WTC11 (cell line): ENCODE results near the gene AP3M1. TPM values are rescaled to one million over a fixed set of nuclear protein-coding genes. Genes with fewer than 3 reads are reported as not detected.

Experiments used
- ATAC-seq: fragments of 200-7000 bp; cut with Tn5 transposase; 2 replicates; pipeline ENCODE4 v1.10.0; 2021; ENCODE audit warnings: mild to moderate bottlenecking, moderate library complexity
- CTCF ChIA-PET: fragments of 300-600 bp; sonication (Branson Sonifier 250); formaldehyde crosslinking; loops from one replicate; lab custom pipeline; 2021; ENCODE audit warnings: antibody characterized with exemption; lab: Charles Lee
- POLR2A ChIA-PET: fragments of 350-600 bp; sonication (Branson Sonifier 250); formaldehyde crosslinking; loops from one replicate; lab custom pipeline; 2021; ENCODE audit warnings: antibody characterized with exemption; lab: Charles Lee
- DNase-seq: peaks from one replicate; pipeline ENCODE4 v3.0.0; 2021; ENCODE audit warnings: low spot score
- H3K27ac Mint-ChIP-seq: 2 replicates; pipeline ENCODE4 v1.8.0; 2021; ENCODE audit warnings: mixed read lengths
- H3K27me3 Mint-ChIP-seq: 2 replicates; pipeline ENCODE4 v1.8.0; 2021; ENCODE audit warnings: low read depth, mild to moderate bottlenecking, moderate library complexity, mixed read lengths
- H3K36me3 Mint-ChIP-seq: 2 replicates; pipeline ENCODE4 v1.8.0; 2021; ENCODE audit warnings: mixed read lengths
- H3K4me1 Mint-ChIP-seq: 2 replicates; pipeline ENCODE4 v1.8.0; 2022; ENCODE audit warnings: mixed read lengths
- H3K4me3 Mint-ChIP-seq: 2 replicates; pipeline ENCODE4 v1.8.0; 2021; ENCODE audit warnings: mild to moderate bottlenecking, moderate library complexity, mixed read lengths
- H3K9me3 Mint-ChIP-seq: 2 replicates; pipeline ENCODE4 v1.8.0; 2021; ENCODE audit warnings: mixed read lengths
- AFF4 ChIP-seq: sonication (generic); formaldehyde crosslinking; IDR thresholded peaks from 2 replicates; pipeline ENCODE4 v1.8.1; 2023; ENCODE audit warnings: mild to moderate bottlenecking, missing genetic modification reagents, borderline replicate concordance
- EMX1 ChIP-seq: fragments of 250-450 bp; sonication (Bioruptor Pico); IDR thresholded peaks from 2 replicates; pipeline ENCODE4 v1.8.0; 2021; ENCODE audit warnings: mild to moderate bottlenecking
- GTF2I ChIP-seq: fragments of 250-450 bp; sonication (Bioruptor Pico); conservative IDR thresholded peaks from 2 replicates; pipeline ENCODE4 v1.4.0; 2021; ENCODE audit warnings: mild to moderate bottlenecking
- JUN ChIP-seq: sonication (generic); formaldehyde crosslinking; IDR thresholded peaks from 2 replicates; pipeline ENCODE4 v1.8.0; 2023; ENCODE audit warnings: mild to moderate bottlenecking, missing genetic modification reagents
- KAT7 ChIP-seq: sonication (generic); formaldehyde crosslinking; IDR thresholded peaks from 2 replicates; pipeline ENCODE4 v1.8.1; 2023; ENCODE audit warnings: missing genetic modification reagents, mild to moderate bottlenecking, borderline replicate concordance
- NFYB ChIP-seq: sonication (generic); formaldehyde crosslinking; conservative IDR thresholded peaks from 2 replicates; pipeline ENCODE4 v1.8.0; 2022; ENCODE audit warnings: low read depth, missing genetic modification reagents
- SP1 ChIP-seq: sonication (generic); formaldehyde crosslinking; conservative IDR thresholded peaks from 2 replicates; pipeline ENCODE4 v1.8.1; 2022; ENCODE audit warnings: missing genetic modification reagents
- ZNF219 ChIP-seq: sonication (generic); formaldehyde crosslinking; IDR thresholded peaks from 2 replicates; pipeline ENCODE4 v1.8.0; 2023; ENCODE audit warnings: missing genetic modification reagents, mild to moderate bottlenecking, borderline replicate concordance
- ZNF263 ChIP-seq: sonication (generic); formaldehyde crosslinking; IDR thresholded peaks from 2 replicates; pipeline ENCODE4 v1.8.1; 2022; ENCODE audit warnings: low read depth, mild to moderate bottlenecking, moderate library complexity, missing genetic modification reagents
- ZNF423 ChIP-seq: fragments of 250-450 bp; sonication (Bioruptor Pico); IDR thresholded peaks from 2 replicates; pipeline ENCODE4 v2.1.2; 2022; ENCODE audit warnings: mild to moderate bottlenecking, moderate library complexity
- ZNF532 ChIP-seq: fragments of 250-450 bp; sonication (Bioruptor Pico); IDR thresholded peaks from 2 replicates; pipeline ENCODE4 v1.9.0; 2021; ENCODE audit warnings: mild to moderate bottlenecking, borderline replicate concordance
- total RNA-seq: library from RNA; stranded (reverse); gene quantifications from 3 replicates; pipeline ENCODE4 v1.2.3, GENCODE V29; 2021
- TF ChIP-seq, protein P1 (sequence below): sonication (generic); formaldehyde crosslinking; IDR thresholded peaks from 2 replicates; pipeline ENCODE4 v1.8.1; 2022; ENCODE audit warnings: low read depth, missing genetic modification reagents, borderline replicate concordance
- TF ChIP-seq, protein P2 (sequence below): sonication (generic); formaldehyde crosslinking; IDR thresholded peaks from 2 replicates; pipeline ENCODE4 v1.8.1; 2023; ENCODE audit warnings: mild to moderate bottlenecking, missing genetic modification reagents
- TF ChIP-seq, protein P3 (sequence below): sonication (generic); formaldehyde crosslinking; IDR thresholded peaks from 2 replicates; pipeline ENCODE4 v1.8.0; 2023; ENCODE audit warnings: missing genetic modification reagents, mild to moderate bottlenecking, borderline replicate concordance

AP3M1 gene
- total RNA-seq, 1 experiment from 2014 or later = 37.3 TPM

- DNase-seq (no peak), ATAC-seq (no peak)
- TF ChIP-seq JUN (CRISPR knock-in tag) (no peak), ZNF423 (CRISPR knock-in tag) (no peak), GTF2I (CRISPR knock-in tag) (no peak), EMX1 (CRISPR knock-in tag) (no peak), ZNF263 (no peak), NFYB (CRISPR knock-in tag) (no peak), SP1 (CRISPR knock-in tag) (no peak), AFF4 (CRISPR knock-in tag) (no peak), ZNF219 (CRISPR knock-in tag) (no peak), KAT7 (CRISPR knock-in tag) (no peak), ZNF532 (CRISPR knock-in tag) (no peak)
- TF ChIP-seq, protein P1, sequence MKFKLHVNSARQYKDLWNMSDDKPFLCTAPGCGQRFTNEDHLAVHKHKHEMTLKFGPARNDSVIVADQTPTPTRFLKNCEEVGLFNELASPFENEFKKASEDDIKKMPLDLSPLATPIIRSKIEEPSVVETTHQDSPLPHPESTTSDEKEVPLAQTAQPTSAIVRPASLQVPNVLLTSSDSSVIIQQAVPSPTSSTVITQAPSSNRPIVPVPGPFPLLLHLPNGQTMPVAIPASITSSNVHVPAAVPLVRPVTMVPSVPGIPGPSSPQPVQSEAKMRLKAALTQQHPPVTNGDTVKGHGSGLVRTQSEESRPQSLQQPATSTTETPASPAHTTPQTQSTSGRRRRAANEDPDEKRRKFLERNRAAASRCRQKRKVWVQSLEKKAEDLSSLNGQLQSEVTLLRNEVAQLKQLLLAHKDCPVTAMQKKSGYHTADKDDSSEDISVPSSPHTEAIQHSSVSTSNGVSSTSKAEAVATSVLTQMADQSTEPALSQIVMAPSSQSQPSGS (CRISPR knock-in tag) = no peak
- TF ChIP-seq, protein P2, sequence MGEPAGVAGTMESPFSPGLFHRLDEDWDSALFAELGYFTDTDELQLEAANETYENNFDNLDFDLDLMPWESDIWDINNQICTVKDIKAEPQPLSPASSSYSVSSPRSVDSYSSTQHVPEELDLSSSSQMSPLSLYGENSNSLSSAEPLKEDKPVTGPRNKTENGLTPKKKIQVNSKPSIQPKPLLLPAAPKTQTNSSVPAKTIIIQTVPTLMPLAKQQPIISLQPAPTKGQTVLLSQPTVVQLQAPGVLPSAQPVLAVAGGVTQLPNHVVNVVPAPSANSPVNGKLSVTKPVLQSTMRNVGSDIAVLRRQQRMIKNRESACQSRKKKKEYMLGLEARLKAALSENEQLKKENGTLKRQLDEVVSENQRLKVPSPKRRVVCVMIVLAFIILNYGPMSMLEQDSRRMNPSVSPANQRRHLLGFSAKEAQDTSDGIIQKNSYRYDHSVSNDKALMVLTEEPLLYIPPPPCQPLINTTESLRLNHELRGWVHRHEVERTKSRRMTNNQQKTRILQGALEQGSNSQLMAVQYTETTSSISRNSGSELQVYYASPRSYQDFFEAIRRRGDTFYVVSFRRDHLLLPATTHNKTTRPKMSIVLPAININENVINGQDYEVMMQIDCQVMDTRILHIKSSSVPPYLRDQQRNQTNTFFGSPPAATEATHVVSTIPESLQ = no peak
- TF ChIP-seq, protein P3, sequence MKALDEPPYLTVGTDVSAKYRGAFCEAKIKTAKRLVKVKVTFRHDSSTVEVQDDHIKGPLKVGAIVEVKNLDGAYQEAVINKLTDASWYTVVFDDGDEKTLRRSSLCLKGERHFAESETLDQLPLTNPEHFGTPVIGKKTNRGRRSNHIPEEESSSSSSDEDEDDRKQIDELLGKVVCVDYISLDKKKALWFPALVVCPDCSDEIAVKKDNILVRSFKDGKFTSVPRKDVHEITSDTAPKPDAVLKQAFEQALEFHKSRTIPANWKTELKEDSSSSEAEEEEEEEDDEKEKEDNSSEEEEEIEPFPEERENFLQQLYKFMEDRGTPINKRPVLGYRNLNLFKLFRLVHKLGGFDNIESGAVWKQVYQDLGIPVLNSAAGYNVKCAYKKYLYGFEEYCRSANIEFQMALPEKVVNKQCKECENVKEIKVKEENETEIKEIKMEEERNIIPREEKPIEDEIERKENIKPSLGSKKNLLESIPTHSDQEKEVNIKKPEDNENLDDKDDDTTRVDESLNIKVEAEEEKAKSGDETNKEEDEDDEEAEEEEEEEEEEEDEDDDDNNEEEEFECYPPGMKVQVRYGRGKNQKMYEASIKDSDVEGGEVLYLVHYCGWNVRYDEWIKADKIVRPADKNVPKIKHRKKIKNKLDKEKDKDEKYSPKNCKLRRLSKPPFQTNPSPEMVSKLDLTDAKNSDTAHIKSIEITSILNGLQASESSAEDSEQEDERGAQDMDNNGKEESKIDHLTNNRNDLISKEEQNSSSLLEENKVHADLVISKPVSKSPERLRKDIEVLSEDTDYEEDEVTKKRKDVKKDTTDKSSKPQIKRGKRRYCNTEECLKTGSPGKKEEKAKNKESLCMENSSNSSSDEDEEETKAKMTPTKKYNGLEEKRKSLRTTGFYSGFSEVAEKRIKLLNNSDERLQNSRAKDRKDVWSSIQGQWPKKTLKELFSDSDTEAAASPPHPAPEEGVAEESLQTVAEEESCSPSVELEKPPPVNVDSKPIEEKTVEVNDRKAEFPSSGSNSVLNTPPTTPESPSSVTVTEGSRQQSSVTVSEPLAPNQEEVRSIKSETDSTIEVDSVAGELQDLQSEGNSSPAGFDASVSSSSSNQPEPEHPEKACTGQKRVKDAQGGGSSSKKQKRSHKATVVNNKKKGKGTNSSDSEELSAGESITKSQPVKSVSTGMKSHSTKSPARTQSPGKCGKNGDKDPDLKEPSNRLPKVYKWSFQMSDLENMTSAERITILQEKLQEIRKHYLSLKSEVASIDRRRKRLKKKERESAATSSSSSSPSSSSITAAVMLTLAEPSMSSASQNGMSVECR = no peak
- Mint-ChIP-seq H3K4me1 (no peaks in the 10 kb centered on the region), H3K9me3 (no peaks in the 10 kb centered on the region), H3K36me3 (peaks cover 51% of the 10 kb centered on the region), H3K27ac (no peak overlapping the region), H3K27me3 (no peaks in the 10 kb centered on the region), H3K4me3 (no peak overlapping the region)
- ChIA-PET POLR2A (interaction anchor here (0.7 kb wide), 1 partner anchor 10 kb away, joined by 4 read pairs; no protein-coding TSS in a partner anchor), CTCF (no interaction called here)
Observed at GRCh38 chr10:74133923-74134820, 16.5 kb downstream of the AP3M1 start.
